HG03066 (cell line): Measurements from ENCODE around the gene FAM20C.

ENCODE experiments used
- ATAC-seq: cut with Tn5 transposase; IDR thresholded peaks from one replicate; pipeline ENCODE4 v1.9.1; 2021; ENCODE audit warnings: low read depth; ENCODE audit not compliant: unreplicated experiment

FAM20C gene

GRCh38 chr7:191981-192649 lies at the start of gene FAM20C:
TSS of gene FAM20C (plus strand) at chr7:192571. CDS start at chr7:193200, 629 bp downstream.
- no peak for ATAC-seq

GRCh38 chr7:143145-143751 lies 49.1 kb upstream of the FAM20C start:
- ATAC-seq, result no peak

- ATAC-seq, result no peak
Observed at GRCh38 chr7:143811-144453, 48.4 kb upstream of the FAM20C start.

GRCh38 chr7:144454-144826 lies 47.9 kb upstream of the FAM20C start:
- ATAC-seq, result no peak

GRCh38 chr7:145863-146262 lies 46.5 kb upstream of the FAM20C start:
- no peak for ATAC-seq

- no peak for ATAC-seq
Observed at GRCh38 chr7:148543-148931, 43.8 kb upstream of the FAM20C start.

GRCh38 chr7:148932-149790 lies 43.2 kb upstream of the FAM20C start:
- peak; percentile 95 for ATAC-seq

- no peak for ATAC-seq
Observed at GRCh38 chr7:149791-150636, 42.4 kb upstream of the FAM20C start.

- ATAC-seq, result no peak
Observed at GRCh38 chr7:150811-151221, 41.6 kb upstream of the FAM20C start.

- ATAC-seq, result no peak
Observed at GRCh38 chr7:151346-152050, 40.9 kb upstream of the FAM20C start.

GRCh38 chr7:152702-153391 lies 39.5 kb upstream of the FAM20C start:
- ATAC-seq, result no peak

GRCh38 chr7:153604-154003 lies 38.8 kb upstream of the FAM20C start:
- no peak for ATAC-seq

- no peak for ATAC-seq
Observed at GRCh38 chr7:154096-154799, 38.1 kb upstream of the FAM20C start.

- ATAC-seq, result no peak
Observed at GRCh38 chr7:155469-155900, 36.9 kb upstream of the FAM20C start.

- ATAC-seq, result no peak
Observed at GRCh38 chr7:156111-157007, 36.0 kb upstream of the FAM20C start.

- no peak for ATAC-seq
Observed at GRCh38 chr7:157008-157310, 35.4 kb upstream of the FAM20C start.

GRCh38 chr7:157771-158625 lies 34.4 kb upstream of the FAM20C start:
- no peak for ATAC-seq
